ENCODE data around the gene TMEM38A. TPM values are rescaled to one million over a fixed set of nuclear protein-coding genes. Genes with fewer than 3 reads are reported as not detected.
A peak's percentile ranks its signal among the peaks of the same experiment; 100 is the strongest.
"Not testable (repeated sequence)": the region's sequence is repeated elsewhere in the genome, so short reads cannot be mapped to it uniquely, and the experiment has no call there.

Gene TMEM38A
- total and polyA plus RNA-seq, 7 donors, result 1.2 to 7.5 (median 4.2) TPM

GRCh38 chr19:16688084-16688483 lies 27.1 kb downstream of the TMEM38A start:
- 95 to 96% methylated on average over 12 of the region's 12 CpGs for WGBS, 2 donors
- H3K4me1 ChIP-seq, result no peaks in the 10 kb centered on the region
- no peak for TF ChIP-seq POLR2A (IDR thresholded peaks at IDR 0.05)
- no peak for TF ChIP-seq POLR2AphosphoS5 (IDR thresholded peaks at IDR 0.05)
- no peak for TF ChIP-seq EP300 (IDR thresholded peaks at IDR 0.05)
- TF ChIP-seq, protein P1, sequence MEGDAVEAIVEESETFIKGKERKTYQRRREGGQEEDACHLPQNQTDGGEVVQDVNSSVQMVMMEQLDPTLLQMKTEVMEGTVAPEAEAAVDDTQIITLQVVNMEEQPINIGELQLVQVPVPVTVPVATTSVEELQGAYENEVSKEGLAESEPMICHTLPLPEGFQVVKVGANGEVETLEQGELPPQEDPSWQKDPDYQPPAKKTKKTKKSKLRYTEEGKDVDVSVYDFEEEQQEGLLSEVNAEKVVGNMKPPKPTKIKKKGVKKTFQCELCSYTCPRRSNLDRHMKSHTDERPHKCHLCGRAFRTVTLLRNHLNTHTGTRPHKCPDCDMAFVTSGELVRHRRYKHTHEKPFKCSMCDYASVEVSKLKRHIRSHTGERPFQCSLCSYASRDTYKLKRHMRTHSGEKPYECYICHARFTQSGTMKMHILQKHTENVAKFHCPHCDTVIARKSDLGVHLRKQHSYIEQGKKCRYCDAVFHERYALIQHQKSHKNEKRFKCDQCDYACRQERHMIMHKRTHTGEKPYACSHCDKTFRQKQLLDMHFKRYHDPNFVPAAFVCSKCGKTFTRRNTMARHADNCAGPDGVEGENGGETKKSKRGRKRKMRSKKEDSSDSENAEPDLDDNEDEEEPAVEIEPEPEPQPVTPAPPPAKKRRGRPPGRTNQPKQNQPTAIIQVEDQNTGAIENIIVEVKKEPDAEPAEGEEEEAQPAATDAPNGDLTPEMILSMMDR (IDR thresholded peaks at IDR 0.05), result no peak
- H3K27ac ChIP-seq, result no peak overlapping the region
- DNase-seq, result no peak
- intact Hi-C loops (cut with DNase I), result no loop called here
- no peaks in the 10 kb centered on the region for H3K9me3 ChIP-seq
- no peaks in the 10 kb centered on the region for H3K36me3 ChIP-seq
- no peak overlapping the region for H3K4me3 ChIP-seq
- H3K27me3 ChIP-seq, result no peaks in the 10 kb centered on the region

GRCh38 chr19:16698914-16699313 lies 38.0 kb downstream of the TMEM38A start:
- peak; percentile 73 for DNase-seq
- TF ChIP-seq, protein P1 (IDR thresholded peaks at IDR 0.05), result no peak
- TF ChIP-seq POLR2AphosphoS5 (IDR thresholded peaks at IDR 0.05), result peak in 2 of 4 donors; percentile 12 to 23
- no peak for TF ChIP-seq EP300 (IDR thresholded peaks at IDR 0.05)
- no peaks in the 10 kb centered on the region for H3K9me3 ChIP-seq
- H3K27me3 ChIP-seq, result no peaks in the 10 kb centered on the region
- intact Hi-C loops (cut with DNase I), result no loop called here
- 24 to 70% methylated on average over 5 of the region's 5 CpGs for WGBS, 2 donors
- H3K4me3 ChIP-seq, result no peak overlapping the region
- H3K4me1 ChIP-seq, result no peaks in the 10 kb centered on the region
- H3K36me3 ChIP-seq, result no peaks in the 10 kb centered on the region
- no peak overlapping the region for H3K27ac ChIP-seq

- TF ChIP-seq POLR2AphosphoS5 (IDR thresholded peaks at IDR 0.05), result peak in 2 of 4 donors; percentile 8 to 22
- TF ChIP-seq POLR2A (IDR thresholded peaks at IDR 0.05), result no peak
- H3K36me3 ChIP-seq, result no peaks in the 10 kb centered on the region
- DNase-seq, result peak; percentile 70
- 65 to 66% methylated on average over 6 of the region's 6 CpGs for WGBS, 2 donors
- H3K9me3 ChIP-seq, result no peaks in the 10 kb centered on the region
- H3K4me1 ChIP-seq, result no peaks in the 10 kb centered on the region
- peak overlapping the region in 1 of 4 donors; percentile 8 for H3K27ac ChIP-seq
- H3K4me3 ChIP-seq, result no peak overlapping the region
- intact Hi-C loops (cut with DNase I), result no loop called here
- no peaks in the 10 kb centered on the region for H3K27me3 ChIP-seq
Measured at GRCh38 chr19:16702123-16702522, 41.2 kb downstream of the TMEM38A start.

DNA sequence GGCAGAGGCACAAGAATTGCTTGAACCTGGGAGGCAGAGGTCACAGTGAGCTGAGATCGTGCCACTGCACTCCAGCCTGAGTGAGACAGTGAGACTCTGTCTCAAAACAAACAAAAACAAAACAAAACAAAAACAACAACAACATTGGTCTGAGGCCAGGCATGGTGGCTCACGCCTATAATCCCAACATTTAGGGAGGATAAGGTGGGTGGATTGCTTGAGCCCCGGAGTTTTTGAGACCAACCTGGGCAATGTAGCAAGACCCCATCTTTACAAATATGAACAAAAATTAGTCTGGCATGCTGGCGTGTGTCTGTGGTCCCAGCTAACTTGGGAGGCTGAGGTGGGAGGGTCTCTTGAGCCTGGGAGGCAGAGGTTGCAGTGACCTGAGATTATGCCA lies 42.7 kb downstream of the TMEM38A start:
- no peaks in the 10 kb centered on the region for H3K36me3 ChIP-seq
- H3K4me3 ChIP-seq, result no peak overlapping the region
- no peak overlapping the region for H3K27ac ChIP-seq
- intact Hi-C loops (cut with DNase I), result no loop called here
- no peaks in the 10 kb centered on the region for H3K4me1 ChIP-seq
- H3K27me3 ChIP-seq, result no peaks in the 10 kb centered on the region
- no peak for DNase-seq
- no peaks in the 10 kb centered on the region for H3K9me3 ChIP-seq
- 86 to 90% methylated on average over 4 of the region's 4 CpGs for WGBS, 2 donors
- TF ChIP-seq EP300 (IDR thresholded peaks at IDR 0.05), result no peak
- TF ChIP-seq POLR2A (IDR thresholded peaks at IDR 0.05), result no peak
- no peak for TF ChIP-seq POLR2AphosphoS5 (IDR thresholded peaks at IDR 0.05)
- TF ChIP-seq, protein P1 (IDR thresholded peaks at IDR 0.05), result no peak

GRCh38 chr19:16710870-16711269 lies 49.9 kb downstream of the TMEM38A start:
- DNase-seq, H3K4me1 ChIP-seq, H3K36me3 ChIP-seq, H3K27me3 ChIP-seq, H3K27ac ChIP-seq, H3K4me3 ChIP-seq, H3K9me3 ChIP-seq: not testable (repeated sequence)
- intact Hi-C loops (cut with DNase I), result loop anchor here (10.0 kb wide), 1 partner anchor 64 kb away; no protein-coding TSS in a partner anchor

DNA sequence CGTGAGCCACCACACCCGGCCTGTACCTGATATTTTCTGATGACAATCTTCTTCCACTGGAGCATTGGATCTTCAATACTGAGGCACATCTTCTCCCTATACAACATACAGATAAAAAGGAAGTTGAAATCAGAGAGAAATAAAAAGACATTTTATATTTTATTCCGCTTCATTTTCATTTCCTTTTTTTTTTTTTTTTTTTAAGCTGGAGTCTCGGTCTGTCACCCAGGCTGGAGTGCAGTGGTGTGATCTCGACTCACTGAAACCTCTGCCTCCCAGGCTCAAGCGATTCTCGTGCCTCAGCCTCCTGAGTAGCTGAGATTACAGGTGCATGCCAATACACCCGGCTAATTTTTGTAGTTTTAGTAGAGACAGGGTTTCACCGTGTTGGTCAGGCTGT lies 51.4 kb downstream of the TMEM38A start:
- H3K36me3 ChIP-seq, H3K27me3 ChIP-seq, DNase-seq, H3K4me1 ChIP-seq, H3K9me3 ChIP-seq, H3K4me3 ChIP-seq, H3K27ac ChIP-seq: not testable (repeated sequence)
- intact Hi-C loops (cut with DNase I), result loop anchor here (10.0 kb wide), 1 partner anchor 63 kb away; no protein-coding TSS in a partner anchor
- WGBS, 2 donors, result 69 to 71% methylated on average over 9 of the region's 9 CpGs

All from sigmoid colon (tissue), 7 donors.